Neural cell (in vitro differentiated cells): ENCODE data around the gene KLHL35. TPM values are rescaled to one million over a fixed set of nuclear protein-coding genes. Genes with fewer than 3 reads are reported as not detected.

Experiments used
- H2AFZ ChIP-seq: fragments of 200-600, 300-800 bp; sonication (generic), shearing (Covaris generic); 2 replicates; pipeline ENCODE4 v1.6.0; 2014; ENCODE audit warnings: low read depth, mild to moderate bottlenecking, antibody characterized with exemption, low read length, moderate library complexity
- H3F3A ChIP-seq: fragments of 200-600 bp; shearing (Covaris generic); 2 replicates; pipeline ENCODE4 v1.6.1; 2016; ENCODE audit warnings: mild to moderate bottlenecking, moderate library complexity, mixed read lengths, antibody characterized with exemption, low read length; ENCODE audit not compliant: insufficient read depth, poor library complexity, severe bottlenecking
- H3K27ac ChIP-seq: fragments of 200-600, 300-800 bp; sonication (generic), shearing (Covaris generic); 2 replicates; pipeline ENCODE4 v1.5.1; 2014; ENCODE audit warnings: mild to moderate bottlenecking, low read length, moderate library complexity
- H3K27me3 ChIP-seq: fragments of 300-800, 200-600 bp; sonication (generic), shearing (Covaris generic); 2 replicates; pipeline ENCODE4 v1.6.0; 2014; ENCODE audit warnings: mild to moderate bottlenecking, low read depth, low read length, moderate library complexity; ENCODE audit not compliant: insufficient read depth
- H3K36me3 ChIP-seq: fragments of 300-800, 200-600 bp; sonication (generic), shearing (Covaris generic); 2 replicates; pipeline ENCODE4 v1.5.1; 2014; ENCODE audit warnings: mild to moderate bottlenecking, antibody characterized with exemption, low read length, moderate library complexity; ENCODE audit not compliant: insufficient read depth
- H3K4me2 ChIP-seq: fragments of 300-800, 200-600 bp; sonication (generic), shearing (Covaris generic); 2 replicates; pipeline ENCODE4 v1.6.0; 2014; ENCODE audit warnings: mild to moderate bottlenecking, low read length
- H3K4me3 ChIP-seq: fragments of 300-800, 200-600 bp; sonication (generic), shearing (Covaris generic); 2 replicates; pipeline ENCODE4 v1.5.1; 2014; ENCODE audit warnings: mild to moderate bottlenecking, low read length, moderate library complexity
- H3K79me2 ChIP-seq: fragments of 200-600 bp; shearing (Covaris generic); replicated peaks from 2 replicates; pipeline ENCODE4 v1.6.0; 2014; ENCODE audit warnings: mild to moderate bottlenecking, low read length, moderate library complexity; ENCODE audit not compliant: insufficient read depth
- H3K9ac ChIP-seq: fragments of 300-800, 200-600 bp; sonication (generic), shearing (Covaris generic); 2 replicates; pipeline ENCODE4 v1.6.1; 2016; ENCODE audit warnings: mild to moderate bottlenecking, low read length, mixed read lengths
- H3K9me2 ChIP-seq: fragments of 200-600 bp; shearing (Covaris generic); 2 replicates; pipeline ENCODE4 v1.6.1; 2016; ENCODE audit warnings: mild to moderate bottlenecking, low read length, mixed read lengths; ENCODE audit not compliant: insufficient read depth
- H3K9me3 ChIP-seq: fragments of 200-600, 300-800 bp; sonication (generic), shearing (Covaris generic); 2 replicates; pipeline ENCODE4 v1.6.1; 2016; ENCODE audit warnings: mild to moderate bottlenecking, mixed run types, low read length, moderate library complexity, mixed read lengths
- H4K20me1 ChIP-seq: fragments of 200-600 bp; shearing (Covaris generic); 2 replicates; pipeline ENCODE4 v1.6.1; 2016; ENCODE audit warnings: mild to moderate bottlenecking, mixed run types; ENCODE audit not compliant: insufficient read depth
- EZH2 ChIP-seq: fragments of 200-600, 300-800 bp; shearing (Covaris generic), sonication (generic); IDR thresholded peaks from 2 replicates; pipeline ENCODE4 v1.6.1; 2014; ENCODE audit warnings: antibody characterized with exemption, low read length, borderline replicate concordance, mild to moderate bottlenecking; ENCODE audit not compliant: insufficient read depth, poor library complexity, severe bottlenecking
- MXI1 ChIP-seq: fragments of 450-650 bp; conservative IDR thresholded peaks from 2 replicates; pipeline ENCODE4 v1.6.1; 2014; ENCODE audit warnings: antibody characterized with exemption, mild to moderate bottlenecking; ENCODE audit not compliant: poor library complexity, severe bottlenecking
- POLR2AphosphoS5 ChIP-seq: IDR thresholded peaks from 2 replicates; pipeline ENCODE4 v1.6.1; 2012
- RAD21 ChIP-seq: fragments of 450-650 bp; conservative IDR thresholded peaks from 2 replicates; pipeline ENCODE4 v1.6.1; 2014; ENCODE audit warnings: antibody characterized with exemption, mild to moderate bottlenecking, moderate library complexity
- REST ChIP-seq: IDR thresholded peaks from 2 replicates; pipeline ENCODE4 v1.6.1; 2012; ENCODE audit warnings: borderline replicate concordance
- SMC3 ChIP-seq: fragments of 450-650 bp; conservative IDR thresholded peaks from 2 replicates; pipeline ENCODE4 v1.6.1; 2014; ENCODE audit warnings: antibody characterized with exemption, mild to moderate bottlenecking, moderate library complexity; ENCODE audit not compliant: poor library complexity
- TAF1 ChIP-seq: IDR thresholded peaks from 2 replicates; pipeline ENCODE4 v1.6.1; 2012; ENCODE audit warnings: low read depth
- polyA plus RNA-seq: library from polyadenylated mRNA; depleted of rRNA; stranded (reverse); fragments of >200 nt; gene quantifications from 2 replicates; pipeline ENCODE4 v1.2.3, GENCODE V29; 2014
- TF ChIP-seq, protein P1 (sequence below): fragments of 450-650 bp; IDR thresholded peaks from 2 replicates; pipeline ENCODE4 v1.5.1; 2014; ENCODE audit warnings: antibody characterized with exemption, mild to moderate bottlenecking, moderate library complexity; ENCODE audit not compliant: poor library complexity, severe bottlenecking

Gene KLHL35
- polyA plus RNA-seq, 1 donor from 2014 or later, result 17.0 TPM

- Histone ChIP-seq H4K20me1 (no peaks in the 10 kb centered on the region), H3K4me3 (no peak overlapping the region), H3K36me3 (no peaks in the 10 kb centered on the region), H3K9ac (no peak overlapping the region), H3K27ac (no peak overlapping the region), H3K27me3 (no peaks in the 10 kb centered on the region), H3K9me3 (no peaks in the 10 kb centered on the region), H3F3A (no peaks in the 10 kb centered on the region), H3K79me2 (no peaks in the 10 kb centered on the region), H3K4me2 (no peak overlapping the region), H2AFZ (no peak overlapping the region), H3K9me2 (no peaks in the 10 kb centered on the region)
- TF ChIP-seq TAF1 (no peak), MXI1 (no peak), RAD21 (no peak), POLR2AphosphoS5 (no peak), SMC3 (no peak)
- TF ChIP-seq, protein P1, sequence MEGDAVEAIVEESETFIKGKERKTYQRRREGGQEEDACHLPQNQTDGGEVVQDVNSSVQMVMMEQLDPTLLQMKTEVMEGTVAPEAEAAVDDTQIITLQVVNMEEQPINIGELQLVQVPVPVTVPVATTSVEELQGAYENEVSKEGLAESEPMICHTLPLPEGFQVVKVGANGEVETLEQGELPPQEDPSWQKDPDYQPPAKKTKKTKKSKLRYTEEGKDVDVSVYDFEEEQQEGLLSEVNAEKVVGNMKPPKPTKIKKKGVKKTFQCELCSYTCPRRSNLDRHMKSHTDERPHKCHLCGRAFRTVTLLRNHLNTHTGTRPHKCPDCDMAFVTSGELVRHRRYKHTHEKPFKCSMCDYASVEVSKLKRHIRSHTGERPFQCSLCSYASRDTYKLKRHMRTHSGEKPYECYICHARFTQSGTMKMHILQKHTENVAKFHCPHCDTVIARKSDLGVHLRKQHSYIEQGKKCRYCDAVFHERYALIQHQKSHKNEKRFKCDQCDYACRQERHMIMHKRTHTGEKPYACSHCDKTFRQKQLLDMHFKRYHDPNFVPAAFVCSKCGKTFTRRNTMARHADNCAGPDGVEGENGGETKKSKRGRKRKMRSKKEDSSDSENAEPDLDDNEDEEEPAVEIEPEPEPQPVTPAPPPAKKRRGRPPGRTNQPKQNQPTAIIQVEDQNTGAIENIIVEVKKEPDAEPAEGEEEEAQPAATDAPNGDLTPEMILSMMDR, result no peak
These were observed 32.9 kb upstream of the KLHL35 start for GRCh38 chr11:75465701-75466531.

GRCh38 chr11:75463106-75463774 is 30.2 kb upstream of the KLHL35 start:
- H3K79me2 ChIP-seq, result no peaks in the 10 kb centered on the region
- no peak overlapping the region for H3K4me2 ChIP-seq
- H3K9ac ChIP-seq, result no peak overlapping the region
- H3K36me3 ChIP-seq, result no peaks in the 10 kb centered on the region
- H3K27me3 ChIP-seq, result no peaks in the 10 kb centered on the region
- no peak overlapping the region for H3K4me3 ChIP-seq
- no peak overlapping the region for H3K27ac ChIP-seq
- no peaks in the 10 kb centered on the region for H3K9me3 ChIP-seq
- TF ChIP-seq POLR2AphosphoS5, result no peak
- no peak for TF ChIP-seq SMC3
- no peak overlapping the region for H2AFZ ChIP-seq
- no peaks in the 10 kb centered on the region for H4K20me1 ChIP-seq
- H3F3A ChIP-seq, result no peaks in the 10 kb centered on the region
- H3K9me2 ChIP-seq, result no peaks in the 10 kb centered on the region

DNA sequence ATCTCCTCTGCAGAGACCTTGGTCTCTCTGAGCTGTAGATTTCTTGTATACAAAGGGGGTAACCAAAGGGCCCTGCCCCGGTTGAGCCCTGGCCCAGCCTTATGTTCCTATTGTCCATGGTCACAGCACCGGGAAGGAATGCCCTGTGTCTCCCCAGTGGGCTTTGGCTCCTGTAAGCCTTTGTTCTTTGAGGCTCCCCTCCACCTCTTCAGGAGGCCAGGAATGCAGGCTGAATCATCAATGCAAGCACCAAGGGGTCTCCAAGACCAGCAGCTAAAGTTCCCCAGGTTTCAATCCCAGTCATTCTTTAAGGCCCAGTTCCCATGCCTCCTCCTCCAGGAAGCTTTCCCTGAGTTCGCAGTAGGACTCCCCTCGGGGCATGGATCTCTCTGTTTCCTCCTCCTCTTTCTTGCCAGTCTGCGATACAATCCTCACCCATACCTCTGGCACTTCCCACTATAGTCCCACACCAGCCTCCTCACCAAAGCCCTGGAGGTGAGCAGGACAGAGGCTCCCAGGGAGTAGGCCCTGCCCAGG is 29.2 kb upstream of the KLHL35 start:
- no peak overlapping the region for H3K27ac ChIP-seq

More for the DNA sequence above, 29.2 kb upstream of the KLHL35 start:
- Histone ChIP-seq H4K20me1 (no peaks in the 10 kb centered on the region), H3K36me3 (no peaks in the 10 kb centered on the region), H3F3A (no peaks in the 10 kb centered on the region), H3K9me3 (no peaks in the 10 kb centered on the region), H3K9me2 (no peaks in the 10 kb centered on the region), H2AFZ (no peak overlapping the region), H3K4me3 (no peak overlapping the region), H3K9ac (no peak overlapping the region), H3K4me2 (no peak overlapping the region), H3K79me2 (no peaks in the 10 kb centered on the region), H3K27me3 (no peaks in the 10 kb centered on the region)
- no peak for TF ChIP-seq REST
- no peak for TF ChIP-seq POLR2AphosphoS5
- TF ChIP-seq EZH2, result no peak
- TF ChIP-seq, protein P1, result no peak
- no peak for TF ChIP-seq MXI1
- TF ChIP-seq TAF1, result no peak
- TF ChIP-seq SMC3, result no peak
